ENCODE measurements around the gene MRPL14.

MRPL14 gene

DNA sequence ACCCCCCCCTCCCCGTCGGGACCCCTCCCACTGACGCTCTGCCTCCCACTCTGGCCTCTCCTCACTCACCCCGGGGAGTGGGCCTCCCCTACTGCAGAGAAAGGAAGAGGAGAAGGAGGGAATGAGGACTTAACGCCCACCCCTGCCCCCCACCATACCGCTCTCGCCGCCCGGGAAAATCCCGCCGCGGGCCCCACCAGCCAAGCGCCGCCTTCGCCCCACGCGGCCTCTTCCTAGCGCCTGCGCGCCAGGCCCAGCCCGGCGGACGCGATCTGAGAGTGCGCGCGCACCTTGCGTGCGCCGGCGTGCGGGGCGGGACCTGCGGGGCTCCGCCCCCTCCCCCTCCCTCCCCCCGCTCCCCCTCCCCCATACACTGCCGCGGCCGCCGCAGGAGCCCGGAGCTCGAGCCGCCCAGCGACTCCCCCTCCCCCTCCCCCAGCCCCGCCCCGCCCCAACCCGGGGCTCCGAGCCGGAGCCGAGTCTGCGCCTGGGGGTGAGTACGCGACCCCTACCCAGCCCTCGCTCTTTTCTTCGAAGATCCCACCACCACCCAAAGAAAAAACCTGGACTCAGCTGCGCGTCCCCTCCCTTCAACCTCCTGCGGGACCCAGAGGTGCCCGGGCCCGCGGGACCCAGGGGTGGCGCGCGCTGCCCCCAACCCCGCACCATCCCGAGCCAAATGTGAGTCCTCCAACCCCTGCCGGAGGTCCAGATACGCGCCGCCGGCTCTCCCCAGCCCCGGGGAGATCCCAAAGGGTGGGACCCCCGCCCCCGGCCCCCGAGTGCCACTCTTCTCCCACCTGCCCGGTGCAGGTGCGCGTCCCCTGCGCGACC, at the start of gene MRPL14, which contains the start of gene TMEM63B:
Gene MRPL14, minus strand, starts transcription at position 267 of the 834 bp plus-strand sequence. CDS start 10,841 bp downstream, outside the sequence.
Gene TMEM63B, plus strand, starts transcription at position 369 of the 834 bp plus-strand sequence. CDS start 7,031 bp downstream, outside the sequence.
- in situ Hi-C loops (cut with HindIII; ENCODE audit: low sequenced_read_pairs): no loop called here
- DNase-seq (ENCODE audit: low read depth, low spot score): peak; percentile 87
- peak within 1 kb of the TSS; percentile 86 for H3K4me3 ChIP-seq (ENCODE audit: low read depth, low read length)
- TF ChIP-seq, protein P1, sequence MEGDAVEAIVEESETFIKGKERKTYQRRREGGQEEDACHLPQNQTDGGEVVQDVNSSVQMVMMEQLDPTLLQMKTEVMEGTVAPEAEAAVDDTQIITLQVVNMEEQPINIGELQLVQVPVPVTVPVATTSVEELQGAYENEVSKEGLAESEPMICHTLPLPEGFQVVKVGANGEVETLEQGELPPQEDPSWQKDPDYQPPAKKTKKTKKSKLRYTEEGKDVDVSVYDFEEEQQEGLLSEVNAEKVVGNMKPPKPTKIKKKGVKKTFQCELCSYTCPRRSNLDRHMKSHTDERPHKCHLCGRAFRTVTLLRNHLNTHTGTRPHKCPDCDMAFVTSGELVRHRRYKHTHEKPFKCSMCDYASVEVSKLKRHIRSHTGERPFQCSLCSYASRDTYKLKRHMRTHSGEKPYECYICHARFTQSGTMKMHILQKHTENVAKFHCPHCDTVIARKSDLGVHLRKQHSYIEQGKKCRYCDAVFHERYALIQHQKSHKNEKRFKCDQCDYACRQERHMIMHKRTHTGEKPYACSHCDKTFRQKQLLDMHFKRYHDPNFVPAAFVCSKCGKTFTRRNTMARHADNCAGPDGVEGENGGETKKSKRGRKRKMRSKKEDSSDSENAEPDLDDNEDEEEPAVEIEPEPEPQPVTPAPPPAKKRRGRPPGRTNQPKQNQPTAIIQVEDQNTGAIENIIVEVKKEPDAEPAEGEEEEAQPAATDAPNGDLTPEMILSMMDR (IDR thresholded peaks at IDR 0.05; ENCODE audit: low read depth, low read length): no peak

DNA sequence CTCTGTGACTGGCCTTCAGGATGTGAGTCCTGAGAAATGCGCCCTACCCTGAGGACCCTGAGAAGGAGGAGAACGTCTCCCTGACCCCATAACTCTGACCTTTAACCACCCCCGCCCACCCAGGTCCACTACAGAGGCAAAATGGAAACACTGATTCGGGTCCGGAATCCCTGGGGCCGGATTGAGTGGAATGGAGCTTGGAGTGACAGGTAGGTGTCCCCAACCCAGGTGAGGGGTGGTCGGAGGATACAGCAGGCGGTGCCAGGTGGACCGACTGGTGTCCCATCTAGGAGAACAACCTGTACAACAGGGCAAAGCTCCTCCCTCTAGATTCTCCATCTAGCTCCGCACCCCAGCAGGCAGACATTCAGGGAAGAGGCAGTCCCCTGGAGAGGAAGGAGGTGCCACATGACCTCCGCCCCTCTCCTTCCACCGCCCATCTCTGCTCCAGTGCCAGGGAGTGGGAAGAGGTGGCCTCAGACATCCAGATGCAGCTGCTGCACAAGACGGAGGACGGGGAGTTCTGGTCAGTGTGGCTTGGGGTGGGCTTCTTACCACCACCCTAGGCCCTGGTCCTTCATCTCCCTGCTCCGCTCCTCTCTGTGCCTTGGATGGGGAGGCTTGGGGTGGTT, 49.0 kb upstream of the MRPL14 start:
- TF ChIP-seq, protein P1 (IDR thresholded peaks at IDR 0.05; ENCODE audit: low read depth, low read length): no peak
- no peak for DNase-seq (ENCODE audit: low read depth, low spot score)
- in situ Hi-C loops (cut with HindIII; ENCODE audit: low sequenced_read_pairs): no loop called here
- no peak overlapping the region for H3K4me3 ChIP-seq (ENCODE audit: low read depth, low read length)

DNA sequence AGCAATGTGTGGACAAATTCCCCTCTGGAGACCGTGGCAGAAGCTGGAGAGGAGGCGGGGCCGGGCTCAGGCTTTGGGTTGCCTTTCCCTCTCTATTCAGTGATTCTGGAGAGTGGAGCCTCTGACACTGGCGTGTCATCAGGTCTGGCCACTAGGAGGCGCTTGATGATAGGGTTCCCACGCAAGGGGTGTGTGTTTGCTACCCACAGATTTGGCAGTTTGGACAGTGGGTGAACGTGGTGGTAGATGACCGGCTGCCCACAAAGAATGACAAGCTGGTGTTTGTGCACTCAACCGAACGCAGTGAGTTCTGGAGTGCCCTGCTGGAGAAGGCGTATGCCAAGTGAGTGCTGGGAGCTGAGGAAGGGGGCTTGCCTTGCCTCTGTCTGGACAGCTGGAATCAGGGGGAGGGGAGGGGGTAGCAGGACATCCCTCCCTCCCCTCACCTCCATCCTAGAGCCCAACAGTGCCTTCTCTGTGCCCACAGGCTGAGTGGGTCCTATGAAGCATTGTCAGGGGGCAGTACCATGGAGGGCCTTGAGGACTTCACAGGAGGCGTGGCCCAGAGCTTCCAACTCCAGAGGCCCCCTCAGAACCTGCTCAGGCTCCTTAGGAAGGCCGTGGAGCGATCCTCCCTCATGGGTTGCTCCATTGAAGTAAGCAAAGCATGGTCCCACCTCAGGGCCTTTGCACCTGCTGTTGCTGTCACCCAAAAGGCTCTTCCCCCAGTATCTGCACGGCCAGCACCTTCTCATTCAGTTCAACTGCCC, 45.7 kb upstream of the MRPL14 start:
- peak; percentile 73 for DNase-seq (ENCODE audit: low read depth, low spot score)
- in situ Hi-C loops (cut with HindIII; ENCODE audit: low sequenced_read_pairs): no loop called here
- no peak overlapping the region for H3K4me3 ChIP-seq (ENCODE audit: low read depth, low read length)
- TF ChIP-seq, protein P1 (IDR thresholded peaks at IDR 0.05; ENCODE audit: low read depth, low read length): peak; percentile 92

DNA sequence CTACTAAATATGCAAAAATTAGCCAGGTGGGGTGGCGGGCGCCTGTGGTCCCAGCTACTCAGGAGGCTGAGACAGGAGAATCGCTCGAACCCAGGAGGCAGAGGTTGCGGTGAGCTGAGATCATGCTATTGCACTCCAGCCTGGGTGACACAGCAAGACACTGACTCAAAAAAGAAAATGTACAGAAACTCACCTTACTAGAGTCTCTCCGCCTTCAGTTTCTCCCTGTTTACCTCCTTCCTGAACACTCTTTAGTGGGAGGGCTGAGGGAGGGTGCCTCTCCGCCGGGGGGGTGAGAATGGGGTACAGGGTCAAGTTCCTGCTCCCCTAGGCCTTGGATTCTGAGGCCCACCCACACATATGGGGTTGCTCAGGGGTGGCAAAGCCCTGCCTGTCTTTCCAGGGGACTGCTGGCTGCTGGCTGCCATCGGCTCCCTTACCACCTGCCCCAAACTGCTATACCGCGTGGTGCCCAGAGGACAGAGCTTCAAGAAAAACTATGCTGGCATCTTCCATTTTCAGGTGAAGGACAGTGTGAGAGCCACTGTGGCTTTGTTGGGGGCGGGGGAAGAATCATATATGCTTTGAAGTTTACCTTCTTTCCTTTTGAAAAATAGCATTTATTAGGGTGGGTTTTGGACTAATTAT, 44.8 kb upstream of the MRPL14 start:
- H3K4me3 ChIP-seq (ENCODE audit: low read depth, low read length): no peak overlapping the region
- DNase-seq (ENCODE audit: low read depth, low spot score): no peak
- in situ Hi-C loops (cut with HindIII; ENCODE audit: low sequenced_read_pairs): no loop called here
- TF ChIP-seq, protein P1 (IDR thresholded peaks at IDR 0.05; ENCODE audit: low read depth, low read length): no peak

DNA sequence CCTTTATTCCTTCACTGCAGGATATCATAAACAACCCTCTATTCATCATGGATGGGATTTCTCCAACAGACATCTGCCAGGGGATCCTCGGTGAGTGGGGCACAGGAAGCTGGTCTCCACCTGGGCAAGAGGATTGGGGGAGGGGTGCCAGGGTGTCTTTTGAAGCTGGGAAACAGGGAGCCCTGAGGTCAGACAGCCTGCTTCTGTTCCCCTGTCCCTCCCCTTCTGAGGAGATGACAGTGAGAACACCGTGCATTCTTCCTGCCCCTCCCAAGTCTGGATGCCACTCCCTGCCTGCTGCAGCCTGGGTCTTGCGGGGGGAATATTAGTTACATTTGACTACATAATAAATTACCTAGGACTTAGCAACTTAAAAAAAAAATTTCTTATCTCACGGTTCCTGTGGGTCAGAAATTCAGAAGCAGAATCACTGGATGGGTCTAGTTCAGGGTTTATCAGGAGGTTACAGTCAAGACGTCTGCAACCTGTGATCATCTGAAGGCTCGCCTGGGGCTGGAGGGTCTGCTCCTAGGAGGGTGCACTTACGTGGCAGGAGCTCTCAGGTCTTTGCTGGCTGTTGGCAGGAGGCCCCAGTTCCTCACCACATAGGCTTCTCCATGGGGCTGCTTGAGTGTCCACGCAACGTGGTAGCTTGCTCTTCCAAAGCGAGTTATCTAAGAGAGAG, 42.8 kb upstream of the MRPL14 start:
- DNase-seq (ENCODE audit: low read depth, low spot score): no peak
- H3K4me3 ChIP-seq (ENCODE audit: low read depth, low read length): no peak overlapping the region
- TF ChIP-seq, protein P1 (IDR thresholded peaks at IDR 0.05; ENCODE audit: low read depth, low read length): no peak
- in situ Hi-C loops (cut with HindIII; ENCODE audit: low sequenced_read_pairs): no loop called here
